B cell (primary cell): ENCODE measurements around the gene PLN.

Experiments
- EZH2 ChIP-seq: IDR thresholded peaks from 2 replicates; pipeline ENCODE4 v1.6.1; 2012; ENCODE audit warnings: borderline replicate concordance, low read depth, mild to moderate bottlenecking, moderate library complexity, low read length; ENCODE audit not compliant: insufficient read depth, poor library complexity, severe bottlenecking
- TF ChIP-seq, protein P1 (sequence below): fragments of 200-600 bp; IDR thresholded peaks from one replicate; pipeline ENCODE4 v1.8.0; 2022; ENCODE audit warnings: antibody characterized with exemption, mild to moderate bottlenecking

GRCh38 chr6:118504611-118505010 is 43.5 kb upstream of the PLN start:
- TF ChIP-seq, protein P1, sequence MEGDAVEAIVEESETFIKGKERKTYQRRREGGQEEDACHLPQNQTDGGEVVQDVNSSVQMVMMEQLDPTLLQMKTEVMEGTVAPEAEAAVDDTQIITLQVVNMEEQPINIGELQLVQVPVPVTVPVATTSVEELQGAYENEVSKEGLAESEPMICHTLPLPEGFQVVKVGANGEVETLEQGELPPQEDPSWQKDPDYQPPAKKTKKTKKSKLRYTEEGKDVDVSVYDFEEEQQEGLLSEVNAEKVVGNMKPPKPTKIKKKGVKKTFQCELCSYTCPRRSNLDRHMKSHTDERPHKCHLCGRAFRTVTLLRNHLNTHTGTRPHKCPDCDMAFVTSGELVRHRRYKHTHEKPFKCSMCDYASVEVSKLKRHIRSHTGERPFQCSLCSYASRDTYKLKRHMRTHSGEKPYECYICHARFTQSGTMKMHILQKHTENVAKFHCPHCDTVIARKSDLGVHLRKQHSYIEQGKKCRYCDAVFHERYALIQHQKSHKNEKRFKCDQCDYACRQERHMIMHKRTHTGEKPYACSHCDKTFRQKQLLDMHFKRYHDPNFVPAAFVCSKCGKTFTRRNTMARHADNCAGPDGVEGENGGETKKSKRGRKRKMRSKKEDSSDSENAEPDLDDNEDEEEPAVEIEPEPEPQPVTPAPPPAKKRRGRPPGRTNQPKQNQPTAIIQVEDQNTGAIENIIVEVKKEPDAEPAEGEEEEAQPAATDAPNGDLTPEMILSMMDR = no peak
- TF ChIP-seq EZH2 = no peak
